Stimulated activated CD4-positive, alpha-beta T cell treated with anti-CD3 and anti-CD28 coated beads, Interleukin-1b, Interleukin-23, amount 100 ng/mL, for 48 hours (primary cell): ENCODE data around the gene SGPL1.
A peak's percentile ranks its signal among the peaks of the same experiment; 100 is the strongest.
"Not testable (repeated sequence)": the region's sequence is repeated elsewhere in the genome, so short reads cannot be mapped to it uniquely, and the experiment has no call there.

Experiments used
- DNase-seq: peaks from one replicate; pipeline ENCODE4 v3.0.0-alpha.2; 2020

The SGPL1 gene

DNA sequence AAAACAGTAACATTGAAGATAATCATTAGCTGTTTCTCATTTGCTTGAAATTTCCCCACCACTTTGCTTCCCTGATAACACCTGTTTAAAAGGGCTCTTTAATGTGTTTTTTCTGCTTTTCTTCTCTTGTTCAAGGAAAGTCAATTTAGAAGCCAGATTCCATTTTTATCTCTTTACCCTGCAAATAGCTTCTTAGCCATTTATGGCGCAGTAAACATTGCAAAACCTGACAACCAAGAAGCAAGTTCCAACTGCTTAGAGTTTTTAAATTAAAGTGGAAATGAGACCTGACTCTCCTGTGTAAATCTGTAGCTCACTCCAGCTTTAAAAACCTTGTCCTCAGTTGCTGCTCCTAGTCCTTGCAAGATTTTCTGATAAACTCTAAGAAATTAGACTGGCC, 30.1 kb downstream of the SGPL1 start:
- DNase-seq, result no peak

DNA sequence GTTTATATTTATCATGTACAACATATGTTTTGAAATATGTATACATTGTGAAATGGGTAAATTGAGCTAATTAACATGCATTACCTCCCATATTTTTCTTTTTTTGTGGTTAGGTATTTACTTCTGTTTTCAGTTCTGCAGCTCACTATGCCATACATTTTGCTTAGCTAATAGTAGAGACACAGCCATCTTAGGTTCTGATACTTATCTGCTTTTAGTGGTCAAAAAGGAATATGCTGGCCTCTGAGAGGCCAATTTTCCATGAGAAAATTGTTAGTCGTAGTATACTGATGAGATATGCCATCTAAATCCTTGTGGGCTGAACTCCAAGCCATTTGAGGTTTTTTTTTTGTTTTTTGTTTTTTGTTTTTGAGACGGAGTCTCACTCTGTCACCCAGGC, 31.0 kb downstream of the SGPL1 start:
- DNase-seq, result no peak

DNA sequence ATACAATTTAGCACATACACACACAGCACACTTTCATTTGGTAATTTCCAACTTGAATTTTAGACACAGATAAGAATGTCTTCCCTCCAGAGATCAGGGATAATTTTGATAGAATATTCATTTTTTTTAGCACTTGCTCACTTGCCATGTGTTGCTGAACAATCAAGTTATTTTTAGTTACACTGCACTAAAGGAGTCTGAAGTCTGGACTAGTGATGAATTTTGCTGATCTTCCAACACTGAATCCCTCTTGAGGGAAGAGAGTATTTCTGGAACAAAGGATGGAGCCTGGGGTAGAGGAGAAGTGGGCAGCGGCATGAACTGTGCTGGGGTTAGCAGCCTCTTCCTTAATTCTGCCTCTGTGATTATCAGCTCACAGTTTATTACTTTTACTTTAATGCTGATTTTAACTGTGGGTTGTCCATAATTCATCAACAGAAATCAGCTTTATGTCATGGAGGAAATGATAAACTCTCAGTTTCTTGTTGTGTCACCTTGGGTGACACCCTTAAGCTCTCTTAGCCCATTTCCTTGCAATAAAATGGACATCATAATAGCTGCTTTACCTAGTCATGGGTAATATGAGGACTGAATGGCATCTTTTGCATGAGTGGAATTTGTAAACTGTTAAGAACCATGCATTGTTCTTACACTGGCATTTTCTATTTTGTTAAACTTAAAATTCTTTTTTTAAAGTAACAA, 32.1 kb downstream of the SGPL1 start:
- no peak for DNase-seq

DNA sequence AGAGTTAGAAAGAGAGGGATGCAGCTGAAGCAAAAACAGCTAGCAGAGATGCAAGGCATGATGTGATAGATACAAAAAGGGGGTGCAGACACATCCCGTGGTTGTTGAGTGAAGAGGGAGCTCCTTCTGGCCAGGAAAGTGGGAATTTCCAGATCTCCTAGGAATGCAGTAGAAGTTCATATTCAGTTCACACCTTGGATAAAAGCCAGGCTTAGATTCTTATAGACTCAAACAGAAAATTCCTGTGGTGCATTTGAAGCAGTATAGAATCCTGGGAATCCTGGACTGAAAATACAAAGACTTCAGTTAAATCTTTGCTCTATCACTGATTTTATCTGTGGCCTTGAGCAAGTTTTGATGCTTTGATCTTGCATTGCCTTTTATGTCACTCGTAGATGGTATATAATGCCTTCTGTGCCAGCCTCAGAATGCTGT, 33.9 kb downstream of the SGPL1 start:
- no peak for DNase-seq

DNA sequence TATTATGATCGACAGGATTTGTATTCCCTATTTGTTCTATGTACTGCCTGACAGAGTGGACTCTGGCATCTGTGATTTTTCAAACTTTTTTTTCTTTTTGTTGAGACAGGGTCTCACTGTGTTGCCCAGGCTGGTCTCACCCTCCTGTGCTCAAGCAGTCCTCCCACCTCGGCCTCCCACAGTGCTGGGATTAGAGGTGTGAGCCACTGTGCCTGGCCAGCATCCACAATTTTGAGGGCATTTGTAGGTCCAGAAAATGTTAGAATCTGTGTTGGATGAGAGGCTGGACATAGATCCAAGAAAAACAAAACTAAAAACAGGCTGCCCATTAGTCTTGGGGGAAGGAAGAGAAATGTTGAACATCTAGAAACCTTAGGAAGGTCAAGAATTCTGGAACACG, 34.3 kb downstream of the SGPL1 start:
- DNase-seq, result no peak

DNA sequence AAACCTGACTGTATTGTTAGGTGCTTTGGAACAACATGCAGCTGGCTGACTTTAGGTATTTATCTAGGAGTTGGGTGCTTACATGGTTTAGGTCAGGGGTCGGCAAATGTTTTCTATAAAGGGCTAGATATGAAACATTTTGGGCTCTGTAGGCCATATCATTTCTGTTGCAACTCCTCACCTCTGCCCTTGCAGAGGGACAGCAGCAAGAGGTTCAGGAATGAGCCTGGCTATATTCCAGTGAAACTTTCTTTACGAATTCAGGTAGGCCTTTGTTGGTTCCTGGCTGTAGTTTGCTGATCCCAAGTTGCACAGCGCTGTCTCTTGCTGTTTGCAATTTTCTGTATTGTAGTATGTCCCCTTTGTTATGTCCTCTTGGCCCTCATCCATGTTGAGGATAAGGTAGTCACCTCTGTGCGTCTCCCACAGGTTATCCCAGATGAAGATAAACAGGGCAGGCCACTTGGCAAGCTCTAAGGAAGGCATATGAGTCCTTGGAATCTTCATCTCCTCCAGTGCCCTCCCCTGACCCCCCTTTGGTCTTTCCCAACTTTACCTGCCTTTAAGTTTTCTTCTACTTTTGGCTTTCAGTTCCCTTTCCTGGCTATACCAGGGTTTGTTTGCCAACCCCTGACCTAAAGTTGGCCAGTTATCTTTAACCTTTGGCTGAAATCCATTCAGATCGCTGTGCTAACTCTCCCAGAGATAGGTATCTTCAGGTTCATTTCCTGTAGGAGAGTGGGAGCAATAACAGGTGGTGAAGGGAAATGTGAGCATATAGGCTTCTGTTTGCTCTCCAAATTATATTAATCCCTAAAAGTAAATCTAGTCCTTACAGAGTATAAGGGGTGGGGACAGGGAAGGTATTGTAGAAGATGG, 36.1 kb downstream of the SGPL1 start:
- DNase-seq, result no peak

DNA sequence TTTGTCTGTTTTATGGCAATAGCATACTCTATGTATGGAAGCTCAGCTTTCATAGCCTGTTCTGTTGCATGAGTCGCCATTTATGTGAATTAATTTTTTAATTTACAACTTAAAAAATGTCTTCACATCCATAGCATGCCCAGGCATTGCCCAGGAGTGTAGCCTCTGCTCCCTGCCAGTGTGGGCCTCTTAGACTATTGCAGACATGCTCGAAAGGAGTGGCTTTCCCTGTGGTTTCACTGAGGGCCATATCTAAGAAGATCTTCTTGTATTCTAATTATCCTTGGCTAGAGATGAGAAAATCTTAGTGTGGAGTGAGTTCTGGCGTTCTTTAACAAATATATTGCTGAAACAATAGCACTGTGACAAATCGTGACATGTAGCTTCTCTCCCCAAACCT, 37.3 kb downstream of the SGPL1 start:
- no peak for DNase-seq

DNA sequence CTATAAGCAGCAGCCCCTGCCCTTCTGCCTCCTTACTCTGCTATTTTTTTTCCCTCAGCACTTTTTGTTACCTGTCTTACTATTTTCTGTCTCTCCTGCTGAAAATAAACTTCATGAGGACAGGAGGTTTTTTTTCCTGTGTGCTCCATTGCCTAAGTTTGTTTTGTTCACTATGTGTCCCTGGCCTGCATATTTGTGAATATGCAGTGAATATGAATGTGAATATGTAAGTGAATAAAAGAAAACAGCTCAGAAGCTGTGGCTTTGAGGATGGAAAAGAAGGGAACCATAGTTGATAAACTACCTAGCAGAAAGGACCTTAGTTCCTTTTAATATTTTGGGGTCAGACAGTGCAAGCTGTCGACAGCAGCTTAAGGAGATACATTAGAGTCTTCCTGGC, 37.7 kb downstream of the SGPL1 start:
- DNase-seq, result no peak

DNA sequence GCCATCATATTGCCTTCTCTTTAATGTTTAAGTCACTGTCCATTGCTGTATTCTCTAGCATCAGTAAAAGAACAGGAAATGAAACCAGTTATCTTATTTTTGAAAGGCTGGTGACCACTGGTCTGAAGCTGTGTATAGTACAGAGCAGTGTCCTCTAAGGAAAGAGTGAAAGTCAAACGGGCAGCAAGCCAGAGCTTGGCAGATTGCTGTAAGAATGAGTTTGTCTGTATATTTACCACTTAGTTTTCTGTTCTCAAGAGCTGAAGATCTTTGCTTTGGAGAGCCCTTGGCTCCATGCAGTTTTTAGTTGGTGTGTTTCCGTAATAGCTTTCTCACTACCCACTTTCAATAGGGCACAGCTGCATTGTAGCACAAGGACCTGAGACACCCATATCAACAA, 40.7 kb downstream of the SGPL1 start:
- no peak for DNase-seq

DNA sequence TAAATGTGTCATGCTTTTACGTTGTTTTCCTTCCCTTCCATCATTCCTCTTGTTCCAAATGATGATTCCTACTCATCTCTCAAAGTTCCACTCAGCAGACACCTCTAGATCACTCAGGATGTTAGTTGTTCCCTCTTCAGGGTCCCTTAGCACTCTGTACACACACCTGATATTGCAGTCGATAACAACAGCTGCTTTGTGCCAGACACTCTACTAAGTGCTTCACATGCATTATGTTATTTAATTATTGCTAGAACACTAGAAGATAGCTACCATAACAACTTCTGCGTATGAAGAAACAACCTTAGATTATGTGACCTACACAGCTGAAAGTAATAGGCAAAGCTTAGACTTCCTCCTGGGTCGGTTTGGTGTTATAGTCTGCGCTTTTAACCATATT, 43.0 kb downstream of the SGPL1 start:
- no peak for DNase-seq

DNA sequence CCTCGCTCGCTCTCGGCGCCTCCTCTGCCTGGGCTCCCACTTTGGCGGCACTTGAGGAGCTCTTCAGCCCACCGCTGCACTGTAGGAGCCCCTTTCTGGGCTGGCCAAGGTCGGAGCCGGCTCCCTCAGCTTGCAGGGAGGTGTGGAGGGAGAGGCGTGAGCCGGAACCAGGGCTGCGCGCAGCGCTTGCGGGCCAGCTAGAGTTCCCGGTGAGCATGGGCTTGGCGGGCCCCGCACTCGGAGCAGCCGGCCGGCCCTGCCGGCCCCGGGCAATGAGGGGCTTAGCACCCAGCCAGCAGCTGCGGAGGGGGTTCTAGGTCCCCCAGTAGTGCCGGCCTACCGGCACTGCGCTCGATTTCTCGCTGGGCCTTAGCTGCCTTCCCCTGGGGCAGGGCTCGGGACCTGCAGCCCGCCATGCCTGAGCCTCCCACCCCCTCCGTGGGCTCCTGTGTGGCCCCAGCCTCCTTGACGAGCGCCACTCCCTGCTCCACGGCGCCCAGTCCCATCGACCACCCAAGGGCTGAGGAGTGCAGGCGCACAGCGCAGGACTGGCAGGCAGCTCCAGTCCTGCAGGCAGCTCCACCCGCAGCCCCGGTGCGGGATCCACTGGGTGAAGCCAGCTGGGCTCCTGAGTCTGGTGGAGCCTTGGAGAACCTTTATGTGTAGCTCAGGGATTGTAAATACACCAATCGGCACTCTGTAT, 45.9 kb downstream of the SGPL1 start:
- not testable (repeated sequence) for DNase-seq

DNA sequence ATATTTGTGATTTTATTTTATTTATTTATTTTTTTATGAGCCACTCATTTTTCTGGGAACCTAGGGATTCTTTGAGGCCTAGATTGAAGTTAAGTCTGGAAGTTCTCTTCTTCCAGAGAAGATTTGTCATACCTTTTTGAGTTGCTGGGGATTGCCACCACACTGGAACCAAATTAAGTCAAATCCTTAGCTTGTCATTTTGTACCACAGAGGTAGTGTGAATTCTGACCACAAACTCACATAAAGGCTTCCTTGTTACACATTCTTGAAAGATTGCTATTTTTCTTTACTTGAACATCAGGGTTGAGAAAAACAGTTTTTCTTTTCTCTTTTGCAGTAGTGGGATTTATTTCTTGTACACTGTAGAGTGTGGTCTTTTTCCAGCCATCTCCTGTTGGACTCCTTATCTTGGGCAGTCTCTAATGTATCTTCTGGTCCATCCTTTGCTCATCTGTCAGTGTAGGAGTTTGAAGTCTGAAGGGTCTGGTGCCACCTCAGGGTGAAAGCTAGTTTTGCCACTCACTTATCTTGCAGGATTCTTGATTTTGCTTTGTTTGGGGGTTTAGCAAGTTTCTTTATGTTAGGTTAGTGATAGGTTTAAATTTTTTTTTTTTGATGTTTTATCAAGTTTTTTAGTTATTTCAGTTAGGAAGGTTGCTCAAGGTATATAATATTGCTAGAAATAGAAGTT, 47.9 kb downstream of the SGPL1 start:
- no peak for DNase-seq

DNA sequence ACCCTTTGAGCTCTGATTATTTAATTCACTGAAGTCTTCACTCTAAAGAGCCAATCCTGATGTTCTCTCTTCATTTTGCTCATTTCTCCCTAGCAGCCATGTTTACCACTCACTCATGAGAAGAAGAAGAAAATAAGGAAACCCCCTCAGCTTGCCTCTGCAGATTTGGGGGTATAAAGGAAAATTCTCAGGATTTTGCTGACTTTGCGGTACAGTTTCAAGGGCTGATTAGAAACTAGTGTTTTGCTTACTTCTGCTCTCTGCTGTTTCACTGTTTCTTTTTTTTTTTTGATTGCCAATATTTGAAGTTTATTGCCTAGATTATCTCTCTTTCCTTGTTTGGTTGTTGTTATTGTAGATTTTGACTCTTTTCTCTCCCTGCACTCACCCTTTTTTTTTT, 49.2 kb downstream of the SGPL1 start:
- no peak for DNase-seq

DNA sequence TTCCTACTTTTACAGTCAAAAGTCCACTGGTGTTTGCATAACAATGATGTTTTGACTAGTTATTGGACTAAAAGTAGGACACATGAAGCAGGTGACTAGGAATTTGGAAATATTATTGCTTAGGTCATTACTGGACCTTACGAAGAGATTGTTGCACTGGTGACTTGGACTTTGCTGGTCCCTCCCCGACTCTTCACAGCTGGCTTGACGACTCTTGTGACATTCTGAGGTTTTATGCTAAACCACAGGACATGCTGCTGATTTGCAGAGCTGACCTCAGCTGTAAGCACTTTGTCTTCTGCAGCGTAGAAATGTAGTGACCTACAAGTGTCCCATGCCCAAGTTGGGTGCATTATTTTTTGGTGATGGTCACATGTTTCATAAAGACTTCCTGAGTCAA, 50.7 kb downstream of the SGPL1 start:
- DNase-seq, result no peak

DNA sequence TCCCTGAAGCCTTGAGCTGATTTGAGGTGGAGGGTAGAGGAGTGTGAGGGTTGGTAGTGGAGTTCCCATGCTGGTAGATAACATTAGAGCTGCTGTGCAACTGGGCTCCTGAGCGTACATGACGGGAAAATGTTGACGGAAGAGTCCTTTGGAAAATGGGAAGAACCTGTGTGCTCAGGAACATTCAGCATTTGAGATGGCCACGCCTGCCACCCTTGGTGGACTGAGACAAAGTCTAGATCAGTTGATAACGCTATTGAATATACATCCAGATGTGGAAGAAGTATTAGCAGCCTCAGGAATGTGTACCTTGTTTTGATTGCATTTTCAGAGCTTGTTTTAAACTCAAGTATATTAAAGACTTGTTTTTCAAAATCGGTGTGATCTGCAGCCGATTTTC, 56.5 kb downstream of the SGPL1 start:
- no peak for DNase-seq

DNA sequence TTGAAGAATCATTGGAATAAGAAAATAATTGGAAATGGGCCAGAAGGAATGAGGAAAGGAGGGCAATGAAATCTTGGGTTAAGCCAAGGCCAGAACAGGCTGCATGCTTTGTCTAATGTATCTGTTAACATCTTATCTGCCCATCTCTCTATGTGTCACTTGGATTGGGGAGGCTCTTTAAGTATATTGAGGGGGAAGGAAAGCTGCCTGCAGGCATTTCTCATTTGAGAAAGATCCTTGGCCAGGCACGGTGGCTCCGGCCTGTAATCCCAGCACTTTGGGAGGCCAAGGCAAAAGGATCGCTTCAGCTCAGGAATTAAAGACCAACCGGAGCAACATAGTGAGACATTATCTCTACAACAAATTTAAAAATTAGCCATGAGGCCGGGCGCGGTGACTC, 58.3 kb downstream of the SGPL1 start:
- no peak for DNase-seq

DNA sequence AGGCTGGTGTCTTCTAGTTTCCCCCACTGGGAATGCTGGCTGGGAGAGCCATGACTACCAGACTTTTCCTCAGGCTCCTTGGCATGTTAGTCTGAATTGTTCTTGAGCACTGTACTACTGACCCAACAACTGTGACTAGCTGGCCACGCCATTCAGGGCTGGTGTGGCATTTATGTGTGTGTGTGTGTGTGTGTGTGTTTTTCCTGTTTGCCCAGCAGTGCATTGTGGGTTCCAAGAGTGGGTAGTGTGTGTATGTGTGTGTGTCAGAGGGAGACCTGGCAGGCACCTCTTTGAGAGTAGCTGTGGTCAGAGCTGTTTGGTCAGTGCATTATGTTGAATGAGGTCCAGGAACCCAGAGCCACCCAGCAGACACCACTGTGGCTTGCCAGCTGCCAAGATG, 63.5 kb downstream of the SGPL1 start:
- DNase-seq, result no peak

DNA sequence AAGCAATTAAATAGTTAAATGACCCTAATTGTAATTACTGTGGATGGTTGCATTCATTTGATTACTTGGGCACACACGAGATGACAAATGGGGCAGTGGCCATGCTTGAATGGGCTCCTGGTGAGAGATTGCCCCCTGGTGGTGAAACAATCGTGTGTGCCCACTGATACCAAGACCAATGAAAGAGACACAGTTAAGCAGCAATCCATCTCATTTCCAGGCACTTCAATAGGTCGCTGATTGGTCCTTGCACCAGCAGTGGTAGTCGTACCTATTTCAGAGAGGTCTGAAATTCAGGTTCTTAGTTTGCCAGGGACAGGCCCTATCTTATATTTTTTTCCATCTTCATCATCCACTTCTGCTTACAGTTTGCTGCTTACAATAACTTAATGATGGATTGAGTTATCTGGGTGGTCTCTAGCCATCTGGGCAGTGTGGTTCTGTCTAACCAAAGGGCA, 64.4 kb downstream of the SGPL1 start:
- DNase-seq, result peak; percentile 75

DNA sequence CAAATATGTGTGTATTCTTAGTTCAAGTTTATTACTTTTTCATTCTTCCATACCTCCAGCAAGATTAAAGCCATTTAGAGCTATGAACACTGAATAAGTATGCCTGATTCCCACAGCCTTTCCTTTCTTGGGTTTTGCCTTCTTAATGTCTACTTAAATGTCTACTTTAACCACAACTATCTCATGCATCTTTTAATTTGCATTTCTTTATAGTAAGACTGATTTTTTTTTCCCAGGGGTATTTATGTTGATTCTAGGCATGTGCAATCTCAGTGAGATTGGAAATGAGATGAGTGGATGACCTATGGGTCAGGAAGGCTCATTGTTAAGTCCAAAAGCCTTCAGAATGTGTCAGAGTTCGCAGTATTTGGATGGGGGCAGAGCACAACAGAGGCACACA, 69.0 kb downstream of the SGPL1 start:
- DNase-seq, result no peak

DNA sequence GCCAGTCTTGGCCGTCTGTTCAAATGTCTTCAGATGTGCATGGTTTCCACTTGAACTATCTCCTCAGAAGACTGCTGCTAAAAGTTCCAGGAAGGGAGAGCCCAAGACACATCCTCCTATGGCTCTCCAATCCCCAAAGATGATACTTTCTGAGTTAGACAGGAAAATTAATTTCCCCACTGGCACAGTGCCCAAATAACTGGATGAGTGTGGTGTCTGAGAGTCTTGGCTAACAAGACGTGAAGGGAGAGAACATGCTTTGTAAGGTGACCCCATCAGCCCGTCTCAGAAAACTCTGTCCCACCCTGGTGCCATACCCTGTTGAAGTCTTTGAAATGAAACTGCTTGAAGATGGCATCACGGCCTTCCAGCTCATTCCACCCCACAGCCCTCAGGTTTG, 69.7 kb downstream of the SGPL1 start:
- no peak for DNase-seq

DNA sequence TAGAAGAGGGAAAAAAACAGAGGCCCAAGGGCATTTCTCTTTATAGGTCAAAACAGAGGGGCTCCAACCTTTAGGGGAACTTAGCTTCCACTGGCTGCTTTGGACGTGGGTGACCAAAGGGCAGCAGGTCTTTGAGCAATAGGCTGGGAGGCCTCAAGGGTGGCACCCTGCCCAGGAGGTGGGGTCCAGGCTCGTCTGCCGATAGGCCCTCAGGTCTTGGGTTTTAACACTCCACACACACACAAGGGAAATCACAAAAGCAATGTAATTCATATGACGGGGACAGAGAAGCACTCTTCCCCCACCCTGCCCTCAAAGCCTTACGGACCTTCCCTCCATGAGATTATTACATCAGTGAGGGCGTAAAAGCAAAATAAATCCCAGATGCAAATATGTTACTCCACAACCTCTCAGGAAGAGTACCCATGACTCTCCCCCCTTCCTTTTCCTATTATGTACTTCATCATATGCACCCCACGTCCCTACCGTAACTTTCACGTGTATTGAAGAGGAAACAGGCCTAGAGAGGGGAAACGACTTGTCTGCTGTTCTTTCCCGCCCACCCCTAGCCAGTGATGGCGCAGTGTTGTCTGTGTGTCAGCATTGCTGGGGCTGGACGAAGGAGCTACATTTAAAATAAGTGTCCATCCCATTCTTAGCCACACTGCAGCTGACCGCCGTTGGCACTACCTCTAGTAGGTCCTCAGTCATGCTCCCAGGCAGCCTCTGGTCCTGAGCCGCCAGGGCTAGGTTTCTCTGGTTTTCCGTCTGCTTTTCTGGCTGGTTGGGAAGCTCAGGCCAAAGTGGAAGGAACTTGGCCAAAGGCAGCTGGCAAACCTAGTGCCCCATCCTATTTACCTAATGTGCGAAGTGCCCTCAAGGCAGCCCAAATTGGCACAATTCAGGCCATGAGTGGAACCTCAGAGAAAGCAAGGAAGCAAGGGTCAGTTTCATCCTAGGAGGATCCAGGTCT, 70.5 kb downstream of the SGPL1 start:
- DNase-seq, result no peak
